ENCODE data around the gene GAS2. TPM values are rescaled to one million over a fixed set of nuclear protein-coding genes. Genes with fewer than 3 reads are reported as not detected.

GAS2 gene
- total and polyA plus RNA-seq, 9 of the 15 experiments (the other 6 are each of a cell fraction or from before 2014, with no cell fraction given) = 0.77 to 1.9 (median 1.1) TPM

GRCh38 chr11:22775248-22775647 lies 108.8 kb downstream of the GAS2 start:
- TF ChIP-seq GTF2A2 (tag; IDR thresholded peaks at IDR 0.05) (no peak), GABPA (tag; conservative IDR thresholded peaks at IDR 0.05; ENCODE audit: low read depth) (no peak), NR2C1 (IDR thresholded peaks at IDR 0.05) (no peak), NR2C1 (tag; IDR thresholded peaks at IDR 0.05) (no peak), REST (IDR thresholded peaks at IDR 0.05; ENCODE audit: borderline replicate concordance) (no peak), REST (CRISPR knock-in tag; IDR thresholded peaks at IDR 0.05; ENCODE audit: low read depth) (no peak), NFXL1 (CRISPR knock-in tag; IDR thresholded peaks at IDR 0.05) (no peak), RHOXF2B (CRISPR knock-in tag; conservative IDR thresholded peaks at IDR 0.05) (no peak)
- no peak overlapping the region for H3K4me2 ChIP-seq (ENCODE audit: insufficient read depth, low read length)
- no peak overlapping the region for H3K9ac ChIP-seq (ENCODE audit: insufficient read depth in 1 of 2, low read depth in 2 of 2, low read length in 2 of 2)
- no peak overlapping the region for H2AFZ ChIP-seq (ENCODE audit: low read depth, low read length)
- H3K79me2 ChIP-seq (ENCODE audit: control insufficient read depth, insufficient read depth, low read length) = no peaks in the 10 kb centered on the region
- H3K27me3 ChIP-seq (ENCODE audit: control insufficient read depth in 2 of 2, insufficient read depth in 2 of 2, low read length in 2 of 2) = no peaks in the 10 kb centered on the region
- no peak for ATAC-seq
- H4K20me1 ChIP-seq (replicated peaks; ENCODE audit: control insufficient read depth, insufficient read depth, low read length) = no peaks in the 10 kb centered on the region
- intact Hi-C loops (cut with micrococcal nuclease) (no loop called here), in situ Hi-C loops (cut with MboI) (loop anchor here (10.0 kb wide), 1 partner anchor 440 kb away; the partner anchor contains the start of gene SLC17A6)
- CTCF ChIA-PET (ENCODE audit: low intra/inter-chr PET ratio) = interaction anchor here (0.6 to 0.7 kb wide), 2 partner anchors 104 to 1043 kb away, joined by 3 read pairs; no protein-coding TSS in a partner anchor
- no peak overlapping the region for H3K4me3 ChIP-seq
- no TSS peak for BruUV-seq (replicated peaks)
- POLR2A ChIA-PET = no interaction called here
- no peaks in the 10 kb centered on the region for H3K4me1 ChIP-seq (replicated peaks in 1 of 2; ENCODE audit: control insufficient read depth in 2 of 2, insufficient read depth in 2 of 2, low read length in 2 of 2)
- no peak overlapping the region for H3K27ac ChIP-seq (ENCODE audit: extremely low read depth, low read depth, low read length)
- no peaks in the 10 kb centered on the region for H3K9me3 ChIP-seq (replicated peaks; ENCODE audit: control insufficient read depth, insufficient read depth, low read depth, low read length)
- WGBS (ENCODE audit: insufficient coverage, low coverage, missing lambda C conversion rate) = 5% methylated on average over 5 of the region's 5 CpGs
- no peaks in the 10 kb centered on the region for H3K9me1 ChIP-seq (ENCODE audit: control insufficient read depth, insufficient read depth, low read length)
- FAIRE-seq = no peak
- DNase-seq (ENCODE audit: extremely low read depth in 1 of 4, low spot score in 3 of 4) = no peak
- H3K36me3 ChIP-seq (ENCODE audit: control insufficient read depth, insufficient read depth, low read length) = no peaks in the 10 kb centered on the region

Data from K562 (cell line).